ENCODE data around the gene HOXD1. TPM values are rescaled to one million over a fixed set of nuclear protein-coding genes. Genes with fewer than 3 reads are reported as not detected.

Gene HOXD1
- total RNA-seq, 2 experiments from 2014 or later = not detected

GRCh38 chr2:176186024-176186423, 2.4 kb upstream of the HOXD1 start:
- Histone ChIP-seq H3K79me2 (ENCODE audit: insufficient read depth, low read depth, low read length) (no peaks in the 10 kb centered on the region), H4K20me1 (ENCODE audit: insufficient read depth, low read length) (no peaks in the 10 kb centered on the region), H3K27ac (ENCODE audit: low read depth, low read length, poor library complexity, severe bottlenecking) (no peak overlapping the region), H3K4me3 (ENCODE audit: low read depth, low read length, poor library complexity, severe bottlenecking) (no peak overlapping the region), H3K9me3 (ENCODE audit: low read length) (no peaks in the 10 kb centered on the region), H3K36me3 (ENCODE audit: insufficient read depth, low read length) (no peaks in the 10 kb centered on the region), H3K4me1 (ENCODE audit: insufficient read depth, low read length, poor library complexity, severe bottlenecking) (no peaks in the 10 kb centered on the region), H3K4me2 (ENCODE audit: low read length) (no peak overlapping the region), H2AFZ (ENCODE audit: low read length) (no peak overlapping the region), H3K9me2 (ENCODE audit: insufficient read depth, low read length) (no peaks in the 10 kb centered on the region)
- ChIA-PET POLR2A (interaction anchor here (0.6 kb wide), 1 partner anchor 998 kb away, joined by 4 read pairs; no protein-coding TSS in a partner anchor), CTCF (ENCODE audit: unreplicated experiment) (no interaction called here)
- no peak for DNase-seq (ENCODE audit: low spot score)
- intact Hi-C loops (cut with micrococcal nuclease; ENCODE audit: unreplicated experiment) = no loop called here
- no peak for TF ChIP-seq EZH2phosphoT487 (IDR thresholded peaks at IDR 0.05; ENCODE audit: borderline replicate concordance, low read depth, low read length)
- TF ChIP-seq, protein P1, sequence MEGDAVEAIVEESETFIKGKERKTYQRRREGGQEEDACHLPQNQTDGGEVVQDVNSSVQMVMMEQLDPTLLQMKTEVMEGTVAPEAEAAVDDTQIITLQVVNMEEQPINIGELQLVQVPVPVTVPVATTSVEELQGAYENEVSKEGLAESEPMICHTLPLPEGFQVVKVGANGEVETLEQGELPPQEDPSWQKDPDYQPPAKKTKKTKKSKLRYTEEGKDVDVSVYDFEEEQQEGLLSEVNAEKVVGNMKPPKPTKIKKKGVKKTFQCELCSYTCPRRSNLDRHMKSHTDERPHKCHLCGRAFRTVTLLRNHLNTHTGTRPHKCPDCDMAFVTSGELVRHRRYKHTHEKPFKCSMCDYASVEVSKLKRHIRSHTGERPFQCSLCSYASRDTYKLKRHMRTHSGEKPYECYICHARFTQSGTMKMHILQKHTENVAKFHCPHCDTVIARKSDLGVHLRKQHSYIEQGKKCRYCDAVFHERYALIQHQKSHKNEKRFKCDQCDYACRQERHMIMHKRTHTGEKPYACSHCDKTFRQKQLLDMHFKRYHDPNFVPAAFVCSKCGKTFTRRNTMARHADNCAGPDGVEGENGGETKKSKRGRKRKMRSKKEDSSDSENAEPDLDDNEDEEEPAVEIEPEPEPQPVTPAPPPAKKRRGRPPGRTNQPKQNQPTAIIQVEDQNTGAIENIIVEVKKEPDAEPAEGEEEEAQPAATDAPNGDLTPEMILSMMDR (conservative IDR thresholded peaks at IDR 0.05; ENCODE audit: low read length) = no peak
- no TSS peak for BruUV-seq (replicated peaks)

- BruUV-seq (replicated peaks) = no TSS peak
- H4K20me1 ChIP-seq (ENCODE audit: insufficient read depth, low read length) = no peaks in the 10 kb centered on the region
- TF ChIP-seq, protein P1 (conservative IDR thresholded peaks at IDR 0.05; ENCODE audit: low read length) = no peak
- no peak for TF ChIP-seq EZH2phosphoT487 (IDR thresholded peaks at IDR 0.05; ENCODE audit: borderline replicate concordance, low read depth, low read length)
- no peak overlapping the region for H3K4me3 ChIP-seq (ENCODE audit: low read depth, low read length, poor library complexity, severe bottlenecking)
- no peaks in the 10 kb centered on the region for H3K36me3 ChIP-seq (ENCODE audit: insufficient read depth, low read length)
- intact Hi-C loops (cut with micrococcal nuclease; ENCODE audit: unreplicated experiment) = no loop called here
- no peak overlapping the region for H3K4me2 ChIP-seq (ENCODE audit: low read length)
- no peak overlapping the region for H2AFZ ChIP-seq (ENCODE audit: low read length)
- no peaks in the 10 kb centered on the region for H3K79me2 ChIP-seq (ENCODE audit: insufficient read depth, low read depth, low read length)
- CTCF ChIA-PET (ENCODE audit: unreplicated experiment) = no interaction called here
- H3K27ac ChIP-seq (ENCODE audit: low read depth, low read length, poor library complexity, severe bottlenecking) = no peak overlapping the region
- H3K4me1 ChIP-seq (ENCODE audit: insufficient read depth, low read length, poor library complexity, severe bottlenecking) = no peaks in the 10 kb centered on the region
- DNase-seq (ENCODE audit: low spot score) = no peak
- no peaks in the 10 kb centered on the region for H3K9me3 ChIP-seq (ENCODE audit: low read length)
- H3K9me2 ChIP-seq (ENCODE audit: insufficient read depth, low read length) = no peaks in the 10 kb centered on the region
- POLR2A ChIA-PET = no interaction called here
These were observed 1.1 kb upstream of the HOXD1 start for GRCh38 chr2:176187200-176187898.
